Left renal cortex interstitium (tissue), 4 donors: ENCODE results near the gene C20orf173. TPM values are rescaled to one million over a fixed set of nuclear protein-coding genes. Genes with fewer than 3 reads are reported as not detected.
"Not testable (repeated sequence)": the region's sequence is repeated elsewhere in the genome, so short reads cannot be mapped to it uniquely, and the experiment has no call there.

Experiments used
- DNase-seq, 4 donors: peaks; one replicate each; pipeline ENCODE4 v3.0.0-alpha.2; 2013; ENCODE audit warnings: low read depth in 4 of 4, low spot score in 2 of 4, missing footprints in 1 of 4
- polyA plus RNA-seq, 4 donors: library from polyadenylated mRNA; unstranded; fragments of 120-200 nt; gene quantifications; one replicate each; pipeline ENCODE4 v1.2.1, GENCODE V29; 2013; ENCODE audit not compliant: insufficient read length in 4 of 4

C20orf173 gene
- polyA plus RNA-seq, 4 donors, result 0.19 TPM; not detected in 3

GRCh38 chr20:35547329-35547728, 17.9 kb upstream of the C20orf173 start:
- DNase-seq, result no peak

- DNase-seq, result no peak
Measured at GRCh38 chr20:35546127-35546526, 16.7 kb upstream of the C20orf173 start.

GRCh38 chr20:35544941-35545340, 15.5 kb upstream of the C20orf173 start:
- not testable (repeated sequence) for DNase-seq

- no peak for DNase-seq
Measured at GRCh38 chr20:35544436-35544835, 15.0 kb upstream of the C20orf173 start.

- DNase-seq, result no peak
Measured at GRCh38 chr20:35542990-35543389, 13.5 kb upstream of the C20orf173 start.

- DNase-seq, result peak; percentile 75 to 94 (median 84)
Measured at GRCh38 chr20:35541783-35542662, 12.6 kb upstream of the C20orf173 start, which contains the start of gene ERGIC3. Gene ERGIC3 (plus strand): TSS chr20:35542078. CDS start chr20:35542098, 20 bp downstream.

- no peak for DNase-seq
Measured at GRCh38 chr20:35541118-35541782, 11.8 kb upstream of the C20orf173 start.

GRCh38 chr20:35539756-35540212, 10.3 kb upstream of the C20orf173 start:
- no peak for DNase-seq

- no peak for DNase-seq
Measured at GRCh38 chr20:35527122-35527769, 2.2 kb downstream of the C20orf173 start.

- no peak for DNase-seq
Measured at GRCh38 chr20:35525639-35526038, 3.8 kb downstream of the C20orf173 start.

- no peak for DNase-seq
Measured at GRCh38 chr20:35523298-35523888, 6.1 kb downstream of the C20orf173 start.

GRCh38 chr20:35518955-35519354, 10.5 kb downstream of the C20orf173 start:
- DNase-seq, result no peak

- DNase-seq, result not testable (repeated sequence)
Measured at GRCh38 chr20:35517767-35518166, 11.7 kb downstream of the C20orf173 start.

GRCh38 chr20:35517125-35517524, 12.3 kb downstream of the C20orf173 start:
- no peak for DNase-seq

GRCh38 chr20:35515949-35516645, 13.4 kb downstream of the C20orf173 start:
- no peak for DNase-seq

GRCh38 chr20:35515341-35515740, 14.1 kb downstream of the C20orf173 start:
- DNase-seq, result no peak

GRCh38 chr20:35514371-35514932, 15.0 kb downstream of the C20orf173 start:
- DNase-seq, result no peak

GRCh38 chr20:35511814-35512420, 17.5 kb downstream of the C20orf173 start:
- DNase-seq, result peak in 3 of 4 donors; percentile 1 to 16 (median 2)
